HG03469 (cell line): ENCODE measurements around the gene ATP5PD.

Experiments
- ATAC-seq: cut with Tn5 transposase; IDR thresholded peaks from one replicate; pipeline ENCODE4 v1.9.1; 2021; ENCODE audit warnings: mild to moderate bottlenecking, moderate library complexity, moderate number of reproducible peaks; ENCODE audit not compliant: unreplicated experiment

Gene ATP5PD

GRCh38 chr17:75046407-75047289 lies at the start of gene ATP5PD, which contains the start of gene KCTD2:
Gene ATP5PD (minus strand): TSS chr17:75046969. CDS start chr17:75042650, 4,319 bp downstream.
Gene KCTD2 (plus strand): TSS chr17:75047225. CDS start chr17:75047251, 26 bp downstream.
- peak; percentile 85 for ATAC-seq

GRCh38 chr17:75096082-75096625 lies 49.4 kb upstream of the ATP5PD start:
- ATAC-seq: no peak

- ATAC-seq: no peak
Measured at GRCh38 chr17:75094871-75095399, 48.2 kb upstream of the ATP5PD start.

- ATAC-seq: no peak
Measured at GRCh38 chr17:75093548-75094158, 46.9 kb upstream of the ATP5PD start.

- no peak for ATAC-seq
Measured at GRCh38 chr17:75091855-75092327, 45.1 kb upstream of the ATP5PD start.

GRCh38 chr17:75090871-75091854 lies 44.4 kb upstream of the ATP5PD start:
- no peak for ATAC-seq

- ATAC-seq: no peak
Measured at GRCh38 chr17:75088465-75089417, 42.0 kb upstream of the ATP5PD start.

GRCh38 chr17:75087558-75088453 lies 41.0 kb upstream of the ATP5PD start, which contains the start of gene SLC16A5:
Gene SLC16A5 (plus strand): TSS chr17:75087954. CDS start chr17:75093637, 5,683 bp downstream.
- no peak for ATAC-seq

- no peak for ATAC-seq
Measured at GRCh38 chr17:75087182-75087557, 40.4 kb upstream of the ATP5PD start.

- ATAC-seq: no peak
Measured at GRCh38 chr17:75086496-75087181, 39.9 kb upstream of the ATP5PD start.

GRCh38 chr17:75084039-75084660 lies 37.4 kb upstream of the ATP5PD start:
- ATAC-seq: no peak

GRCh38 chr17:75082683-75083082 lies 35.9 kb upstream of the ATP5PD start:
- no peak for ATAC-seq

- no peak for ATAC-seq
Measured at GRCh38 chr17:75081611-75082540, 35.1 kb upstream of the ATP5PD start.

GRCh38 chr17:75079023-75079373 lies 32.2 kb upstream of the ATP5PD start:
- no peak for ATAC-seq

GRCh38 chr17:75078284-75079022 lies 31.7 kb upstream of the ATP5PD start:
- ATAC-seq: no peak
